Activated CD8-positive, alpha-beta T cell treated with anti-CD3 and anti-CD28 coated beads, Interleukin-2, amount 10 ng/mL, durations not matched to agents 7 days and 5 days (primary cell): ENCODE measurements around the gene DACH2. TPM values are rescaled to one million over a fixed set of nuclear protein-coding genes. Genes with fewer than 3 reads are reported as not detected.
"Not testable (repeated sequence)": the region's sequence is repeated elsewhere in the genome, so short reads cannot be mapped to it uniquely, and the experiment has no call there.

Experiments
- ATAC-seq: fragments of 150-1000 bp; cut with Tn5 transposase; one replicate; pipeline ENCODE4 v1.10.0; 2021; ENCODE audit warnings: moderate library complexity
- CTCF ChIA-PET: fragments of 350-600 bp; sonication (Branson Sonifier 250); formaldehyde crosslinking; loops from one replicate; lab custom pipeline; 2021; ENCODE audit warnings: antibody characterized with exemption; lab: Charles Lee
- POLR2A ChIA-PET: fragments of 350-600 bp; sonication (Branson Sonifier 250); formaldehyde crosslinking; loops from one replicate; lab custom pipeline; 2021; ENCODE audit warnings: antibody characterized with exemption; lab: Charles Lee
- DNase-seq: peaks from one replicate; pipeline ENCODE4 v3.0.0-alpha.2; 2020
- H3K27ac Mint-ChIP-seq: one replicate; pipeline ENCODE4 v1.8.0; 2021; ENCODE audit warnings: mild to moderate bottlenecking, mixed read lengths
- H3K27me3 Mint-ChIP-seq: one replicate; pipeline ENCODE4 v1.8.0; 2021; ENCODE audit warnings: low read depth, mixed read lengths
- H3K36me3 Mint-ChIP-seq: one replicate; pipeline ENCODE4 v1.8.0; 2021; ENCODE audit warnings: low read depth, mixed read lengths
- H3K4me1 Mint-ChIP-seq: one replicate; pipeline ENCODE4 v1.8.0; 2021; ENCODE audit warnings: low read depth, mixed read lengths
- H3K4me3 Mint-ChIP-seq: one replicate; pipeline ENCODE4 v1.8.0; 2021; ENCODE audit warnings: mild to moderate bottlenecking, mixed read lengths
- H3K9me3 Mint-ChIP-seq: one replicate; pipeline ENCODE4 v1.8.0; 2022; ENCODE audit warnings: mixed read lengths; ENCODE audit not compliant: insufficient read depth
- total RNA-seq, 2 experiments: library from RNA; stranded (reverse); gene quantifications; one replicate each; pipeline ENCODE4 v1.2.3, GENCODE V29; 2021

Gene DACH2
- total RNA-seq, 2 experiments from 2014 or later = not detected

- no peaks in the 10 kb centered on the region for H3K9me3 Mint-ChIP-seq
- no peaks in the 10 kb centered on the region for H3K36me3 Mint-ChIP-seq
- H3K4me1 Mint-ChIP-seq = no peaks in the 10 kb centered on the region
- DNase-seq (no peak), ATAC-seq (no peak)
- POLR2A ChIA-PET = no interaction called here
- CTCF ChIA-PET = no interaction called here
- no peak overlapping the region for H3K4me3 Mint-ChIP-seq
- H3K27me3 Mint-ChIP-seq = no peaks in the 10 kb centered on the region
- H3K27ac Mint-ChIP-seq = no peak overlapping the region
These were observed 30.7 kb downstream of the DACH2 start for GRCh38 chrX:86178906-86179305.

GRCh38 chrX:86181325-86181724 is 33.1 kb downstream of the DACH2 start:
- H3K27ac Mint-ChIP-seq, H3K4me1 Mint-ChIP-seq, H3K4me3 Mint-ChIP-seq, H3K36me3 Mint-ChIP-seq, DNase-seq, POLR2A ChIA-PET, H3K9me3 Mint-ChIP-seq, CTCF ChIA-PET, H3K27me3 Mint-ChIP-seq, ATAC-seq: not testable (repeated sequence)

GRCh38 chrX:86192827-86193226 is 44.6 kb downstream of the DACH2 start:
- POLR2A ChIA-PET = no interaction called here
- no peaks in the 10 kb centered on the region for H3K27me3 Mint-ChIP-seq

GRCh38 chrX:86194758-86195157 is 46.5 kb downstream of the DACH2 start:
- ChIA-PET CTCF (no interaction called here), POLR2A (no interaction called here)
- no peak for ATAC-seq
- Mint-ChIP-seq H3K36me3 (no peaks in the 10 kb centered on the region), H3K4me1 (no peaks in the 10 kb centered on the region), H3K9me3 (no peaks in the 10 kb centered on the region), H3K27ac (no peak overlapping the region), H3K27me3 (no peaks in the 10 kb centered on the region), H3K4me3 (no peak overlapping the region)
- DNase-seq = no peak

More at GRCh38 chrX:86192827-86193226, 44.6 kb downstream of the DACH2 start:
- no peak overlapping the region for H3K4me3 Mint-ChIP-seq
- CTCF ChIA-PET = no interaction called here
- H3K9me3 Mint-ChIP-seq = no peaks in the 10 kb centered on the region
- no peaks in the 10 kb centered on the region for H3K36me3 Mint-ChIP-seq
- H3K4me1 Mint-ChIP-seq = no peaks in the 10 kb centered on the region
- no peak for DNase-seq
- ATAC-seq = no peak
- H3K27ac Mint-ChIP-seq = no peak overlapping the region

GRCh38 chrX:86195343-86195742 is 47.1 kb downstream of the DACH2 start:
- DNase-seq (no peak), ATAC-seq (no peak)
- Mint-ChIP-seq H3K27me3 (no peaks in the 10 kb centered on the region), H3K27ac (no peak overlapping the region), H3K36me3 (no peaks in the 10 kb centered on the region), H3K4me3 (no peak overlapping the region), H3K4me1 (no peaks in the 10 kb centered on the region), H3K9me3 (no peaks in the 10 kb centered on the region)
- ChIA-PET POLR2A (no interaction called here), CTCF (no interaction called here)

GRCh38 chrX:86197815-86198214 is 49.6 kb downstream of the DACH2 start:
- no peaks in the 10 kb centered on the region for H3K4me1 Mint-ChIP-seq
- CTCF ChIA-PET = no interaction called here
- no peaks in the 10 kb centered on the region for H3K27me3 Mint-ChIP-seq
- no peak for DNase-seq
- no peak overlapping the region for H3K27ac Mint-ChIP-seq
- POLR2A ChIA-PET = no interaction called here
- no peaks in the 10 kb centered on the region for H3K9me3 Mint-ChIP-seq
- no peak overlapping the region for H3K4me3 Mint-ChIP-seq
- no peaks in the 10 kb centered on the region for H3K36me3 Mint-ChIP-seq
- ATAC-seq = no peak

- Mint-ChIP-seq H3K27me3 (no peaks in the 10 kb centered on the region), H3K9me3 (no peaks in the 10 kb centered on the region), H3K27ac (no peak overlapping the region), H3K4me3 (no peak overlapping the region), H3K4me1 (no peaks in the 10 kb centered on the region), H3K36me3 (no peaks in the 10 kb centered on the region)
- POLR2A ChIA-PET = interaction anchor here (0.6 kb wide), 1 partner anchor 163 kb away, joined by 3 read pairs; the partner anchor contains the start of gene CHM
- CTCF ChIA-PET = no interaction called here
- DNase-seq (no peak), ATAC-seq (no peak)
These were observed 62.5 kb downstream of the DACH2 start for GRCh38 chrX:86210772-86211171.

GRCh38 chrX:86215260-86215659 is 67.0 kb downstream of the DACH2 start:
- ChIA-PET POLR2A (no interaction called here), CTCF (no interaction called here)
- no peak overlapping the region for H3K27ac Mint-ChIP-seq
- no peaks in the 10 kb centered on the region for H3K27me3 Mint-ChIP-seq
- DNase-seq = no peak
- no peaks in the 10 kb centered on the region for H3K36me3 Mint-ChIP-seq
- no peak overlapping the region for H3K4me3 Mint-ChIP-seq
- no peaks in the 10 kb centered on the region for H3K4me1 Mint-ChIP-seq
- ATAC-seq = no peak
- no peaks in the 10 kb centered on the region for H3K9me3 Mint-ChIP-seq

GRCh38 chrX:86237482-86237881 is 89.2 kb downstream of the DACH2 start:
- Mint-ChIP-seq H3K27me3 (no peaks in the 10 kb centered on the region), H3K36me3 (no peaks in the 10 kb centered on the region), H3K9me3 (no peaks in the 10 kb centered on the region), H3K4me1 (no peaks in the 10 kb centered on the region), H3K27ac (no peak overlapping the region), H3K4me3 (no peak overlapping the region)
- ATAC-seq (no peak), DNase-seq (no peak)
- ChIA-PET POLR2A (no interaction called here), CTCF (no interaction called here)

- H3K9me3 Mint-ChIP-seq = no peaks in the 10 kb centered on the region
- no peaks in the 10 kb centered on the region for H3K36me3 Mint-ChIP-seq
- ChIA-PET CTCF (no interaction called here), POLR2A (no interaction called here)
- no peaks in the 10 kb centered on the region for H3K4me1 Mint-ChIP-seq
- H3K27ac Mint-ChIP-seq = no peak overlapping the region
- ATAC-seq (no peak), DNase-seq (no peak)
- H3K27me3 Mint-ChIP-seq = no peaks in the 10 kb centered on the region
- no peak overlapping the region for H3K4me3 Mint-ChIP-seq
These were observed 93.3 kb downstream of the DACH2 start for GRCh38 chrX:86241547-86241946.

- H3K4me3 Mint-ChIP-seq = no peak overlapping the region
- ChIA-PET CTCF (no interaction called here), POLR2A (no interaction called here)
- ATAC-seq = no peak
- no peaks in the 10 kb centered on the region for H3K4me1 Mint-ChIP-seq
- H3K27me3 Mint-ChIP-seq = no peaks in the 10 kb centered on the region
- no peaks in the 10 kb centered on the region for H3K36me3 Mint-ChIP-seq
- no peak overlapping the region for H3K27ac Mint-ChIP-seq
- no peaks in the 10 kb centered on the region for H3K9me3 Mint-ChIP-seq
- DNase-seq = no peak
These were observed 115.3 kb downstream of the DACH2 start for GRCh38 chrX:86263526-86263925.

- no peak overlapping the region for H3K4me3 Mint-ChIP-seq
- no peaks in the 10 kb centered on the region for H3K36me3 Mint-ChIP-seq
- no peak for ATAC-seq
- H3K9me3 Mint-ChIP-seq = no peaks in the 10 kb centered on the region
- no peaks in the 10 kb centered on the region for H3K27me3 Mint-ChIP-seq
- no peak overlapping the region for H3K27ac Mint-ChIP-seq
- H3K4me1 Mint-ChIP-seq = no peaks in the 10 kb centered on the region
- ChIA-PET CTCF (no interaction called here), POLR2A (no interaction called here)
- no peak for DNase-seq
These were observed 147.0 kb downstream of the DACH2 start for GRCh38 chrX:86295293-86295692.

GRCh38 chrX:86322913-86323312 is 174.7 kb downstream of the DACH2 start:
- CTCF ChIA-PET = no interaction called here
- POLR2A ChIA-PET = no interaction called here
- DNase-seq = no peak
- Mint-ChIP-seq H3K9me3 (peaks cover 8% of the 10 kb centered on the region), H3K27me3 (no peaks in the 10 kb centered on the region), H3K4me3 (no peak overlapping the region), H3K27ac (no peak overlapping the region), H3K4me1 (no peaks in the 10 kb centered on the region), H3K36me3 (no peaks in the 10 kb centered on the region)
- no peak for ATAC-seq
